ENCODE results near the gene FOXK1. TPM values are rescaled to one million over a fixed set of nuclear protein-coding genes. Genes with fewer than 3 reads are reported as not detected.
A peak's percentile ranks its signal among the peaks of the same experiment; 100 is the strongest.

Gene FOXK1
- total RNA-seq, 1 experiment from 2014 or later: 19.8 TPM

- in situ Hi-C loops (cut with HindIII; ENCODE audit: low pct_unique_long_range_greater_than_20kb, low sequenced_read_pairs): no loop called here
- DNase-seq (ENCODE audit: low read depth): no peak
These were observed 48.2 kb downstream of the FOXK1 start for GRCh38 chr7:4730276-4730675.

- in situ Hi-C loops (cut with HindIII; ENCODE audit: low pct_unique_long_range_greater_than_20kb, low sequenced_read_pairs): no loop called here
- no peak for DNase-seq (ENCODE audit: low read depth)
These were observed 48.9 kb downstream of the FOXK1 start for GRCh38 chr7:4730971-4731370.

- in situ Hi-C loops (cut with HindIII; ENCODE audit: low pct_unique_long_range_greater_than_20kb, low sequenced_read_pairs): no loop called here
- no peak for DNase-seq (ENCODE audit: low read depth)
These were observed 49.7 kb downstream of the FOXK1 start for GRCh38 chr7:4731803-4732202.

GRCh38 chr7:4733936-4734528 is 51.9 kb downstream of the FOXK1 start:
- in situ Hi-C loops (cut with HindIII; ENCODE audit: low pct_unique_long_range_greater_than_20kb, low sequenced_read_pairs): no loop called here
- no peak for DNase-seq (ENCODE audit: low read depth)

GRCh38 chr7:4734587-4735345 is 52.7 kb downstream of the FOXK1 start:
- no peak for DNase-seq (ENCODE audit: low read depth)
- in situ Hi-C loops (cut with HindIII; ENCODE audit: low pct_unique_long_range_greater_than_20kb, low sequenced_read_pairs): no loop called here

GRCh38 chr7:4737300-4737699 is 55.2 kb downstream of the FOXK1 start:
- in situ Hi-C loops (cut with HindIII; ENCODE audit: low pct_unique_long_range_greater_than_20kb, low sequenced_read_pairs): no loop called here
- no peak for DNase-seq (ENCODE audit: low read depth)

- DNase-seq (ENCODE audit: low read depth): peak; percentile 67
- in situ Hi-C loops (cut with HindIII; ENCODE audit: low pct_unique_long_range_greater_than_20kb, low sequenced_read_pairs): no loop called here
These were observed 56.8 kb downstream of the FOXK1 start for GRCh38 chr7:4738711-4739527.

GRCh38 chr7:4739528-4739992 is 57.5 kb downstream of the FOXK1 start:
- in situ Hi-C loops (cut with HindIII; ENCODE audit: low pct_unique_long_range_greater_than_20kb, low sequenced_read_pairs): no loop called here
- DNase-seq (ENCODE audit: low read depth): no peak

GRCh38 chr7:4740796-4741195 is 58.7 kb downstream of the FOXK1 start:
- DNase-seq (ENCODE audit: low read depth): no peak
- in situ Hi-C loops (cut with HindIII; ENCODE audit: low pct_unique_long_range_greater_than_20kb, low sequenced_read_pairs): no loop called here

GRCh38 chr7:4742051-4742573 is 60.0 kb downstream of the FOXK1 start:
- DNase-seq (ENCODE audit: low read depth): no peak
- in situ Hi-C loops (cut with HindIII; ENCODE audit: low pct_unique_long_range_greater_than_20kb, low sequenced_read_pairs): no loop called here

GRCh38 chr7:4742852-4743251 is 60.8 kb downstream of the FOXK1 start:
- DNase-seq (ENCODE audit: low read depth): no peak
- in situ Hi-C loops (cut with HindIII; ENCODE audit: low pct_unique_long_range_greater_than_20kb, low sequenced_read_pairs): no loop called here

- DNase-seq (ENCODE audit: low read depth): peak; percentile 100
- in situ Hi-C loops (cut with HindIII; ENCODE audit: low pct_unique_long_range_greater_than_20kb, low sequenced_read_pairs): loop anchor here (5.0 kb wide), 1 partner anchor 52 kb away; no protein-coding TSS in a partner anchor
These were observed 62.5 kb downstream of the FOXK1 start for GRCh38 chr7:4744391-4745264.

GRCh38 chr7:4745265-4745919 is 63.3 kb downstream of the FOXK1 start:
- DNase-seq (ENCODE audit: low read depth): no peak
- in situ Hi-C loops (cut with HindIII; ENCODE audit: low pct_unique_long_range_greater_than_20kb, low sequenced_read_pairs): loop anchor here (5.0 kb wide), 1 partner anchor 53 kb away; no protein-coding TSS in a partner anchor

GRCh38 chr7:4745971-4746919 is 64.2 kb downstream of the FOXK1 start:
- in situ Hi-C loops (cut with HindIII; ENCODE audit: low pct_unique_long_range_greater_than_20kb, low sequenced_read_pairs): loop anchor here (5.0 kb wide), 1 partner anchor 54 kb away; no protein-coding TSS in a partner anchor
- DNase-seq (ENCODE audit: low read depth): peak; percentile 85

GRCh38 chr7:4747013-4747412 is 64.9 kb downstream of the FOXK1 start:
- in situ Hi-C loops (cut with HindIII; ENCODE audit: low pct_unique_long_range_greater_than_20kb, low sequenced_read_pairs): loop anchor here (5.0 kb wide), 1 partner anchor 55 kb away; no protein-coding TSS in a partner anchor

GRCh38 chr7:4747746-4748145 is 65.7 kb downstream of the FOXK1 start:
- in situ Hi-C loops (cut with HindIII; ENCODE audit: low pct_unique_long_range_greater_than_20kb, low sequenced_read_pairs): loop anchor here (5.0 kb wide), 1 partner anchor 55 kb away; no protein-coding TSS in a partner anchor
- peak; percentile 58 for DNase-seq (ENCODE audit: low read depth)

More at GRCh38 chr7:4747013-4747412, 64.9 kb downstream of the FOXK1 start:
- DNase-seq (ENCODE audit: low read depth): no peak
